CD4-positive, alpha-beta T cell treated with Interleukin-6 for 4 hours (primary cell): Measurements from ENCODE around the gene CCDC186.
"Not testable (repeated sequence)": the region's sequence is repeated elsewhere in the genome, so short reads cannot be mapped to it uniquely, and the experiment has no call there.

ENCODE experiments used
- DNase-seq: peaks from one replicate; pipeline ENCODE4 v3.0.0-alpha.2; 2020; ENCODE audit warnings: mixed read lengths

Gene CCDC186

DNA sequence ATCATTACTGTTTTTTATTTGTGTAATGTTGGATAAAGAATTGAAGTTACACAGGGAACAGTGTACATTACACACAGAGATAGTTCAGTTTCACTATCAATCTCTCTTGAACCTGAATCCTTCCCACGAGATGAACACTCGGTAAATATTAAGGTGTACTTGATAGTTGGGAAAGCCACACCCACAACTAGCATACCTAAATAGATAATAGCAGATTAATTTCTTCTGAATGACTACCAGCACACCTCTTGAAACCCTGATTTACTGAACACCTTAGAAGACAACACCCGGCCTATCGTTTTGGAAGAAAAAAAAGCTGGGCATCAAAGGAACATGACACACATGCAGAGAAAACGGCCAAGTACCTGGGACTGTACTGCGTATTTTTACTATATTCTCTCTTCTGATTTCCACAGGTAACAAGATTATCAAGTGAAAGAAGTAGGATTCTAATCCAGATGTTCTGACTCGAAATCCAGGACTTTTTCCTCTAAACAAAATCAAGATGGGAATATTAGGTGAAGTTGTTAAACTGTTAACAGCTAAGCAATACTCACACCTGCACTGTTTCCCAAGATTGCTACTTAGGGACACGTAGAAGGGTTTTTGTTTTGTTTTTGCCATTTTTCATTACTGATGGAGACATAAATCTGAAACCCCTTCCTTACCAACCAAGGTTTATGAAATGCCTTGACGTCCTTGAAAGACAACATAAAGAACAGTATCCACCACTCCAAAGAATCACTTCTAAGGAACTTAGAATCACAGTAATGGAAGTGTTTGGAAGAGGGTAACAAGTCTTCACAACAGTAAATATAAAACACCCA, 1.0 kb downstream of the CCDC186 start:
- no peak for DNase-seq

DNA sequence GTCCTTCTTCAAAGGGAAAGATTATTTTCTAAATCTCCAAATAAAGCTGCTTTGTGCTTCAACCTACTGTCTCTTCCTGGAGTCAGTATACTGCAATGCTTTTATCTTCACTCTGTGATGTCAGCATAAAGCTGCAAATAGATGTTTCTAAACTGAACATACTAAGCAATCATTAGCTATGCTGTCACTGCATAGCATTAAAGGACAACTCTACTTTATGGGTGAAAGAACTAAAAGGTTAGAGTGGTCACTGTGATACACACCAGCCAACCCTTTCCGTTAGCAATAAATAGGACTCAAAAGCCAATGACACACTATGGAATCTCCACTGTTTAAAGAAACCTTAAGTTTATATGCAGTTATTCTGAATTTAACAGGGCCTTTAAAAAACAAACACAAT, 1.8 kb downstream of the CCDC186 start:
- DNase-seq, result no peak

DNA sequence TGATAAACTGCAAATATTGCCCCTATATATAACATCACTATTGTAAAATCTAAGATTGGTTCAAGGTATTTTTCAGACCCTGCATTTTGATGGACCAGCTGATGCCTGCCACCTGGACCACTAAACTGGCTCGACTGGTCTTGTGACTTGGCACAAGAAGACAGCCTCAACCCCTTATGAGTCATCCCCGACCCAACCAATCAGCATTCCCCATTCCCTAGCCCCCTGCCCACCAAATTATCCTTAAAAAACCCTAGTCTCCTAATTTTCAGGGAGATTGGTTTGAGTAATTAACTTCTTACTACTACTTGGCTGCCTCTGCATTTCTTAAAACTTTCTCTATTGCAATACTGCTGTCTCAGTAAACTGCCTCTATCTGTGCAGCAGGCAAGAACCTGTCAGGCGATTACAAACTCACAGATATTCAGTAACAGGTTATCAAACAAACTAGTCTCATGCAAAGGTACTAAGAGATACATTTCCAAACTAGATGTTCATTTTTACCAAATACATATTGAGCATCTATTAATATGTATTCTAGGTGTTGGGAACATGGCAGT, 5.5 kb downstream of the CCDC186 start:
- DNase-seq, result no peak

DNA sequence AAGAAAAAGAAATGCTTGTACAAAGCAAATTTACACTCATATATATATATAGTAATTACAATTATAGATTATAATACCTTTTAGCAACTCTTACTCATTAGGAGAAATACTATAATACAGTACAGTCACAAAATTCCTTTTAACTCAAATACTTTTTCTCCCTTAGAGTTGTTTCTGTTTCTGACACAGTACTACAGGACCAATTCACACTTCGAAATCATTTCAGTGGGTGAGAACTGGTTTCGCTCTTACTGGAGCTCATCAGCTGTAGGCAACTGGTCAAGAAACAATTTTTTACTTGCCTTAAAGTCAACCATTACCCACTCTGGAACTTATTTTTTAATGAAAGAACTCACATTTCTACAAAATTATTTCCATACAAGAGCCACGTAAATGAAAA, 6.0 kb downstream of the CCDC186 start:
- DNase-seq, result no peak

DNA sequence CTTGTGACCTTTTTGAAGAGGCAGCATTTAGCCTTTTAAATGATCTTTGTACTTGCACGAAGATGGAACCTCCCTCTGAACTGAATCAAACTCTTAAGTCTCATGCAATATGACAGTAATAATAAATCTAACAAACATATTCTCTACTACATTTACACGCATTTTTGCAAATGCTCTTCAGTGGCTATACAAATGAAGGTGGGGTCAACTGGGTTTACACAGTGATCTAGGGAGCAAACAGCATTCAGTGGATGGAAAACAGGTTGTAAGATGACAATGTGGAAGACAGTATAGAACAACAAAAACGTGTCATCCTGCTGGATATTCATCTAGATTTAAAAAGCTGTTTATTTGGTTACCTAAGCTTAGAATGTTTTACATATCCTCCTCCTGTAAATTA, 7.5 kb downstream of the CCDC186 start:
- no peak for DNase-seq

DNA sequence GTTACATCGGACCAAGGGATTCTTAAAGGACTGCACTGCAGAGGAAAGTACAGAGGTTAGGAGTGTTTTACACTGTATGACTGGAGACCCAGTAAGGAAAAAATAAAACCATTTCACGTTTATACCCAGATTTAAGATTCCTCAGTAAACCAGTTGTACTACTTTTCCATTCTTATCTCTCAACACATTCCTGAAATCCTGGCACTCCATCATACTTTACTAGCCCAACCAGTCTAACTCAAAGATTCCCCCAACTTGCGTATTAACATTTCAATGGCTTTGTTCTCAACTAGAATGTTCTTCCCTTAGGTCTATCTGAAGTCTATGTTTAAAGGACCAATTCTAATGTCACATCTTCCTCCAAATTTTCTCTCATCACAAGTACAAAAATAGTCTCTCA, 8.0 kb downstream of the CCDC186 start:
- DNase-seq, result no peak

DNA sequence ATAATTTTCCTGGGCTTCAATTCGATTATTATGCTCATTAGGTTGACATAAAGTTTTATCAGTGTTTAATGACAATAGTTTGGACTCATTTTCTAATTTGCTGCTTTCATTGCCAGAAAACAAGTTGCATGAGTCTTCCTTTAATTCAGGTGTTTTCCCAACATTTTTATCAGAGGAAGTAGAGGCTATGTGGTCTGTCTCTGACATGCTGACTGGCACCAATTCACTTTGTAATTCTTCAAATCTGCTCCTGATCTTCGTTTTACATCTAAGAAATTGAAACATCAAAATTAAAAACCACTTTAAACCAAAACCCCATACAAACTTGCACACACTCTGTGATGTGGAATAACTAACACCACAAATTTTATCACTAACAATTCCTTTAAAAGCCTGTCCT, 10.9 kb downstream of the CCDC186 start:
- DNase-seq, result no peak

DNA sequence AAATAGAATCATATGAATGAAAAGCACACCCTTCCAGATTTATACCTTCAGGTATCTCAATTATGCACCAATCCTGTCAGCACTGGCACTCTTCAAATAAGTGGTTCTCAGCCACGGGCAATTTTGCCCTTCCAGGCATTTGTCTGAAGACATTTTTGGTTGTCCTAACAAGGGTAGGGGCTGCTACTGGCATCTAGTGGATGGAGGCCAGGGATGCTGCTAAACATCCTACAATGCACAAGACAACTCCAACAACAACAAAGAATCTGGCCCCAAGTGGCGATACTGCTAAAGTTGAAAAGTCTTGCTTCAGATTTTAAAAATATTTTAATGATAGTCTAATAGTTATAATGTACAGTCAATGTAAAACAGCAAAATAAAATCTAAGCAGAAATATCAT, 16.1 kb downstream of the CCDC186 start:
- no peak for DNase-seq

DNA sequence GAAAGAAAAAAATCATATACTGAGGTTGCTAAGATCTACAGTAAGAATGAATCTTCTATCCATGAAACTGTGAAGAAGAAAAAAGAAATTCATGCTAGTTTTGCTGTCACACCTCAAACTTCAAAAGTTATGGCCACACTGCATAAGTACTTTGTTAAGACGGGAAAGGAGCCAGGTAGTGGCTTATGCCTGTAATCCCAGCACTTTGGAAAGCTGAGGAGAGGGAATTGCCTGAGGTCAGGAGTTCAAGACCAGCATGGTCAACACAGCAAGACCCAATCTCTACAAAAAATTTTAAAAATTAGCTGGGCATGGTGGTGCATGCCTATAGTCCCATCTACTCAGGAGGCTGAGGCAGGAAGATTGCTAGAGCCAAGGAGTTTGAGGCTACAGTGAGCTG, 22.1 kb downstream of the CCDC186 start:
- no peak for DNase-seq

DNA sequence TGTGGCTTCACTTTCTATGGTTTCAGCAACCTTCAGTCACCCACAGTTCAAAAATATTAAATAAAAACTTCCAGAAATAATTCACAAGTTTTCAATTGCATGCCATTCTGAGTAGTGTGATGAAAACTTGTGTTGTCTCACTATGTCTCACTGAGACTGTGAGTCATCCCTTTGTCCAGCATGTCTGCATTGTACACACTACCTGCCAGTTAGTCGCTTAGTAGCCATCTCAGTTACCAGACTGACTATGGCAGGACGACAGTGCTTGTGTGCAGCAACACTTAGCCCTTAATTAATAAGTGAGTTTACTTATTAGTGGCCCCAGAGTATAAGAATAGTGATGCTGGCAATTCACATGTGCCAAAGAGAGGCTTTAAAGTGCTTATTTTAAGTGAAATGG, 22.5 kb downstream of the CCDC186 start:
- no peak for DNase-seq

DNA sequence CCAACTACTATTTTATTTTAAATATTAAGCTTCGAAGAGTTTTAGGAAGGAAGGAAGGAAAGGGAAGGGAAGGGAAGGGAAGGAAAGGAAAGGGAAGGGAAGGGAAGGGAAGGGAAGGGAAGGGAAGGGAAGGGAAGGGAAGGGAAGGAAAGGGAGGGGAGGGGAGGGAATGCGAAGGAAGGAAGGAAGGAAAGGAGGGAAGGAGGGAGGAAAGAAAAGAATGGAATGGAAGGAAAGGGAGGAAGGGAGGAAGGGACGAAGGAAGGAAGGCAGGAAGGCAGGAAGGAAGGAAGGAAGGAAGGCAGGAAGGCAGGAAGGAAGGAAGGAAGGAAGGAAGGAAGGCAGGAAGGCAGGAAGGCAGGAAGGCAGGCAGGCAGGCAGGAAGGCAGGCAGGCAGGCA, 24.5 kb downstream of the CCDC186 start:
- not testable (repeated sequence) for DNase-seq

DNA sequence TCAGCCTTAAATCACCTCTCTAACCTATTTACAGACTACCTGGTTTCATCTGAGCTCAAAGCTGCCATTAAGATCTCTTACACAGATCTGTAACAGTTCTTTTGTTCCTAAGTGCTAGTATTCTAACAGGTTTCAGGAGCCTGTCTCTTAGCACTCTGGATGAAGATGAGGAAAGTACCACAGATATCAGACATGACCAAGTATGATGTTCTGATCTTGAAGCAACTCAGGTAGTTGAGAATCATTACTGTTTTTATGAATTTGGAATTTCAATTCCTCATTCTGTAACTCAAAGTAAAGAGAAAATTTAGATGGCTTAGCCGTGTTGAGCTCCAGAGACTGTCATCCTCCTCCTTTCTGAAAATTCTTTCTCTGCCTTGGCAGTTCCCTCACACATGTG, 30.8 kb downstream of the CCDC186 start:
- DNase-seq, result no peak

DNA sequence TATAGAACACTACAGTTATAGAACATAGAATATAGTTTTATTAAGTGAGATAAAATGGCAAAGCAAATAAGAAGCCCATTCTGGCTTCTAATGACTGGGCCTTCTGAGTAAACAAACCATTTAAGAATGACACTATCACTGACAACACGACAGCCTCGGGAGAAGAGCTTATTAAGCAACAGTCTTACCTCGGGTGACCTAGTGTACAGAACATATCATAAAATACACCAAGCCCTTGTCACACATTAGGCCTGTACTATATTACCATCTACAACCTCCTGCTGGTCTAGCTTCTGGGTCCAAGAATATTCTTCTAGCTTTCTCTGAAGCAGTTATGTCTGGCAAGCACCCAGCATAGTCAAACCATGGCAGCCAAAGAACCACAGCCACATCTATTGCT, 32.0 kb downstream of the CCDC186 start:
- no peak for DNase-seq

DNA sequence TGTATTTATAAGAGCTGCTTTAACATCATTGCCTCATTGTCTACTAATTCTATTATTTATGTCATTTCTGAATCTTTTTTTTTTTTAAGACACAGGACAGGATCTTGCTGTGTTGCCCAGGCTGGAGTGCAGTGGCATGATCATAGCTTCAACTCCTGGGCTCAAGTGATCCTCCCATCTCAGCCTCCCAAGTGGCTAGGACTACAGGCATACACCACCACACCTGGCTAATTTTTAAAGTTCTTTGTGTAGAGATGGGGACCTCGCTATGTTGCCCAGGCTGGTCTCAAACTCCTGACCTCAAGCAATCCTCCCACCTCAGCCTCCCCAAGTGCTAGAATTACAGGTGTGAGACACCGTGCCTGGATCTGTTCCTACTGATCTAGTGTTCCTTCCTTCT, 33.2 kb downstream of the CCDC186 start:
- DNase-seq, result not testable (repeated sequence)

DNA sequence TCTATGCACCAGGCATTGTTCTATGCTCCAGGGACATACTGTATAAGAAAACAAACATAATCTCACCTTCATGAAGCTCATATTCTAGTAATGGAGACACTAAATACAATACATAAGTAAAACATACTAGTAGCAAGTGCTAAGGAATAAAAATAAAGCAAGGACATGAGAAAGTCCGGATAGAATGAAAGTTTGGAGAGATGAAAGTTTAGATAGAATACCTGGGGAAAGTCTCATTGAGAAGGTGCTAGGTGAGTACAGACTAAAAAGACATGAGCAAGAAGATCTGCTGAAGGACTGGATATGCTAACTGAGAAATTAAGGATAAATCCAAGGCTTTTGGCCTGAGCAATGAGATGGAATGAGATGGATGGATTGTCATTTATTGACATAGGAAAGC, 34.0 kb downstream of the CCDC186 start:
- no peak for DNase-seq

DNA sequence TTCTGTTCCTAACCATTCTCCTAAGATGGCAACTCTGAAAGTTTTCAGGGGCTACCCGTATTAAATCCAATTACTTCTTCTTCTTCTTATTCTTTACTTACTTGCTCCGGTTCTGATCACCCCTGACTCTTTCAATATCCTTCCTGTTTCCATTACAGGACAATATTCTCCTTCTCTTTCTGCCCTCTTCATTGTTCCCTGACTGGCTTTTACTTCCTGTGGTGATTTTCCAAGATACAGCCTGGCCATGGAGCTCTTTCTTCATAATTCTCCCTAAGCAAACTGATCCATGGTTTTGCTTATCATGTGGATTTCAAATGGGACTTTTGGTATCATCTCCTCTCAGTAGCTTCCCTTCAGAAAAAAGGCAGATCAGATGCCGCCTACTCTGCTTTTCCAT, 35.4 kb downstream of the CCDC186 start:
- DNase-seq, result no peak

DNA sequence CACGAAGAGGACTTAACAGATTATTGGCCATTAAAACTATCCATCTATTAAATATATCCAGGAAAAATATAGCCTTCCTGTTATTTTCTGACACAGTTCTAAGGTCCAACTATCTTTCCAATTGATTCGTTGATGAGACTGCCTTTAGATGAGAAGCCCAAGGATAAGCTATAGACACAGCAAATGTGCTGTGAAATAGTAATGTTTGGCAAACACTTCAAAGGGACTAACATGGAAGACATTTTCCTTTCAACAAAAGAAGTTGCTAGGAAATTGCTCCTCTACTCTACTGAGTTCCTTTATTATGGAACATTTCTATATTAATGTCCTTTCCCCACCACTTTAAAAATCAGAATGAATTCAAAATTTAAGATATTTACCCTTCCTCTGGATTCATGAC, 38.5 kb downstream of the CCDC186 start:
- no peak for DNase-seq

DNA sequence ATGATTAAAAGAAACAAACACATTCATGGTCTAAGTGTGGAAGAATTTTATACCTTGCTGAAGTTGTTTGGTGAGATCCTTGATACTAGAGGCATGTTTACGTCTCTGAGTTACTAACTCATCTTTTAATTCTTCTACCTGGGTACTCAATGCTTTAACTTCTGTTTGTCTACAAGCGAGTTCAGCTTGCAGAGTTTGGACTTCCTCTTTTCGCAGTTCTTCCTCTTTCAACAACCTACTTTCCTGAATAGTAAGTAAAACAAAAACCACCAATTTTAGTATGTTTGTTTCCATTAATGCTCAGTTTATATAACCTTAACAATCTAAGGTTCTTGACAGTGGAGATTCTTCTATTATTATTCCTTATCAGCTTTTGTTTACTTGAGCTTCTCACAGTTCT, 42.9 kb downstream of the CCDC186 start:
- DNase-seq, result no peak

DNA sequence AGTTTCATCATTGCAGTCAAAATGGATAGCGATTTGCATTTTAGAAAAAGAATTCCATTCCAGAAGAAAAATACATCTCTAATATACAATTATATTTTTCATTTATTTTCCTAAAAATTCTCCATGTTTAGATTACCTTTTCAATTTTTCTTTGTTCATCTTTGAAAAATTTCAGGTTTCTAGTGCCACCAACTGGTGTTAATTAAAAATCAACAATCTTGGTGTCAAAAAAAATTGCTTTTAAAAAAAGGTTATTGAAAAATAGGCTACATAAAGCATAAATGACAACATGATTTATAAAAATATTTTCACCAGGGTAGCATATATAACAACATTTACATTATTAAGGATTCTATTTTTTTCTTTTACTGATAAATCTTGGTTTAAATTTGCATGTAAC, 53.0 kb downstream of the CCDC186 start:
- DNase-seq, result no peak

DNA sequence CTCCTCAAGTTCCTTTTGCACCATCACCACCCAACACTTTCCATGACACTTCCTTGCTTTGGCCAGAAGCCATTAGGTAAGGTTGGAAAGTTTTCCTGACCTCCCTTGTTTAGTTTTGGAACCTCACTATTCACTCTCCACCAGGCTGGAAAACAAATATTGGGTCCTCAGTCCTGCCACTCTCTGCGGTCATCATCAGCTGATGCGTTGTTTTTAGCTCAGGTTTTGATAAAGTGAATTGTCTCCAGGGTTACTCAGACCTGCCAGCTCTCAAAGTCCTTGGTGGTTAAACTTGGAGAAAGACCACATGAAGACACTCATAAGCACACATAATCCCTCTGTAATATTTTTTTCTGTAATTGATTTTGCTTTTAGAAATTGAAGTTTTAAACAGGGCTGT, 55.5 kb downstream of the CCDC186 start:
- DNase-seq, result no peak

DNA sequence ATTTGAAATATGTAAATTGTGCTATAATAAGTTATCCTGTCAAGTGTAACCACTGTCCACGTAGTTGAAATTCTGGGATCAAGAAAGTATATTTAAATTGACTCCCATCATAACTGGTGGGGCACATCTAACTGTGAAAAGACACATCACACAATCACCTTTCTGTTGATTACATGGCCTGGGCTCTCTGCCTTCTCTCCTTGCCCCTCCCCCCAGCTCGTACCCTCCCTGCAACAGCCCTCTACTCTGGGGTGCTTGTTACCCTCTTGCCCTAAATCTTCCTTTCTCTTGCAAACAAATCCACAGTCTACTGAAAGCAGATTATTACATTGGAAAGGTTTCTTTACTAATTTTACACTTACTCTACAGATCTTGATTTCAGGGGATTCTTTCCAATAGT, 56.3 kb downstream of the CCDC186 start:
- no peak for DNase-seq

DNA sequence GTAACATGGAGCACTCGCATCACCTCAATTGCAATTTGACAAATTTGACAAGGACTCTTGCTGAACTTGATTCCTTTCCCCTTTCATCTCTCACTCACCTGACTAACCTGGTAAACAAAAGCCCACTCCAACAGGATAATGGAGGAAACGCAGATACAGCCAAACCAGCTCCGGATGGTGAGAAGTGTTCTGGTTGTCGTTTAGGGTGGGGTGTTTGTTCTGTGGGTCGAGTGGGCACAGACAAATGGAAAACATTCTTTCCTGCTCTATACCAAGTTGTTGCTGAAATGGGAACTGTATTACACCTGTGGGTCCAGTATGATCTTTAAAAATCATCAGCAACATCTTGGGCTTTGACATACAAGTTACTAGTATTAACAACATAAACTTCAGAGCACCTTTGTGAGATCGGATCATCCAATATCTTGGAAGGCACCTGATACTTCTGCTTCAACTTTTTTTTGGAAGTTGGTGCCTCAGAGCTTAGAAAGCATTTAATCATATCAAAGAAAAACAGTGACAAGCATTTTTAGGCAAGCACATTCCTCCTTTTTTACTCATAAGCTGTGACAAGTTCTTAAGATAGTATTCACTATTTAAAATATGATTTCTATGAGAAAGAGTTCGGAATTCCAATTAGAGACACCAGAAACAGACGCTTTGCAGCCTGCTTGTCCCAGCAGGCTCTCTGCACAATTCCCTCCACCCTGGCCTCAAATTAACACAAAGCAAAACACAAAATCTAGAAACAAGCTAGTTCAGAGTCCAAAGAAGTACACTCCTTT, 58.1 kb downstream of the CCDC186 start:
- DNase-seq, result no peak

DNA sequence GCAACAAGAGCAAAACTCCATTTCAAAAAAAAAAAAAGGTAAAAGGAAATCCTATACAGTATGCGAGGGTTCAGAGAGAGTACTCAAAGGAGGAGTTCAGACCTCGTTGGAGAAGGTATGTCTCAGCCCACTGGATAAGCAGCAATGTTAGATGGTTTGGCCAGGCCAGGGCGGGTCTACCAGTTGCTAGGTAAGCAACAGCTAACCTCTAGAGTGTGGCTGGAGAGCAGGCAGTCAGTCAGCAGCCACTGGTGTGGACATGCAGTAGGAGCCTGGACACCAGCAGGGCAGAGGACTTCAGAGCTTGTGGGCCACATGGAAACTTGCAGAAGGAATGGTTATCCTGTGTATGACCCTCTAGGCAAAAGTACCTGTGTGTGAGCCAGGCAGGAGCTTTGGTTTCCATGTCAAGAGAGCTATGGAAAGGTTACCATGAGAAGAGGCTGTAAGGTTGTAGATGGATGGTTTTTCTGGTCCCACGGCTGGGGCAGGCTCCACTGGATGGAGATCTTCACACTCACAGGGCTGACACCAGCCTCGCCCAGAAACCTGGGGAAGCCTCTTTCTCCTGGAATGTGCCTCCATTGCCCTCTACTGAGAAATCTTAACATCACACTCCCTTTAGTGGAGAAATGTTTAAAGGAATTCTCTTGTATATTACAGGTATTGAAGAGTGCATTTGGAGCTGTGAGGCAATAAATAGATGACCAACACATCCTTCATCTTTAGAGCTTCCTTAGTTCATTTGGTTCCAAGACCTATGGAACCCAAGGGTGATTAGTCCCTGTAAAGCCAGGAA, 63.6 kb downstream of the CCDC186 start:
- DNase-seq, result no peak
